Measurements from ENCODE around the gene MRPL53. TPM values are rescaled to one million over a fixed set of nuclear protein-coding genes. Genes with fewer than 3 reads are reported as not detected.

Gene MRPL53
- total and polyA plus RNA-seq, 2 of the 13 experiments (the other 11 are each of a cell fraction or from before 2014, with no cell fraction given) = 34.3 to 51.9 TPM

GRCh38 chr2:74472086-74472944, at the start of gene MRPL53 (continued):
- TF ChIP-seq RERE (CRISPR knock-in tag; IDR thresholded peaks at IDR 0.05; ENCODE audit: low read depth) (peak; percentile 58; the same call in 1 of the 2 replicates), ZFP41 (CRISPR knock-in tag; IDR thresholded peaks at IDR 0.05; ENCODE audit: borderline replicate concordance) (peak; percentile 96; the same call in 1 of the 2 replicates), SAP130 (CRISPR knock-in tag; IDR thresholded peaks at IDR 0.05; ENCODE audit: low read depth) (peak; percentile 98), ZFP82 (CRISPR knock-in tag; IDR thresholded peaks at IDR 0.05; ENCODE audit: borderline replicate concordance) (peak; percentile 87; the same call in 1 of the 2 replicates), ZSCAN30 (CRISPR knock-in tag; IDR thresholded peaks at IDR 0.05) (0 out of 2 replicates have a peak, but pooled peaks have one; percentile 93), ZNF510 (CRISPR knock-in tag; IDR thresholded peaks at IDR 0.05; ENCODE audit: low read depth) (peak; percentile 89), ZSCAN22 (CRISPR knock-in tag; IDR thresholded peaks at IDR 0.05) (no peak; the same call in 1 of the 2 replicates), ZNF841 (CRISPR knock-in tag; IDR thresholded peaks at IDR 0.05; ENCODE audit: borderline replicate concordance) (no peak), POLR2A (IDR thresholded peaks at IDR 0.05; ENCODE audit: insufficient read depth in 1 of 2, low read depth in 2 of 2, low read length in 2 of 2) (peak; percentile 94 to 97), LBX2 (CRISPR knock-in tag; IDR thresholded peaks at IDR 0.05; ENCODE audit: borderline replicate concordance) (0 out of 2 replicates have a peak, but pooled peaks have one; percentile 60), THYN1 (CRISPR knock-in tag; IDR thresholded peaks at IDR 0.05; ENCODE audit: borderline replicate concordance, low read depth) (peak; percentile 76; the same call in 1 of the 2 replicates), ARID4A (CRISPR knock-in tag; IDR thresholded peaks at IDR 0.05; ENCODE audit: borderline replicate concordance) (peak; percentile 99), HHEX (CRISPR knock-in tag; IDR thresholded peaks at IDR 0.05) (no peak), CENPT (CRISPR knock-in tag; IDR thresholded peaks at IDR 0.05; ENCODE audit: low read depth) (peak; percentile 82; the same call in 1 of the 2 replicates), RBM22 (optimal IDR thresholded peaks at IDR 0.05; ENCODE audit: low read length) (peak; percentile 100), CBX2 (IDR thresholded peaks at IDR 0.05; ENCODE audit: low read depth, low read length) (no peak), CBX2 (CRISPR knock-in tag; IDR thresholded peaks at IDR 0.05; ENCODE audit: low read depth) (0 out of 2 replicates have a peak, but pooled peaks have one; percentile 22), KDM5A (IDR thresholded peaks at IDR 0.05; ENCODE audit: borderline replicate concordance, low read length) (peak; percentile 99), ZNF205 (CRISPR knock-in tag; IDR thresholded peaks at IDR 0.05) (peak; percentile 83)

Measured in HepG2 (cell line).